Stimulated activated effector memory CD8-positive, alpha-beta T cell treated with anti-CD3 and anti-CD28 coated beads, Interleukin-12 subunit alpha, Interleukin-12 subunit beta, amount 100 ng/mL, for 72 hours (primary cell): ENCODE results near the gene TMIGD3.

Experiments used
- ATAC-seq: fragments of 150-1000 bp; cut with Tn5 transposase; 2 replicates; pipeline ENCODE4 v1.10.0; 2021
- DNase-seq, 2 donors: peaks; one replicate each; pipeline ENCODE4 v3.0.0; 2021 to 2022; ENCODE audit warnings: low spot score in 2 of 2
- H3K27ac Mint-ChIP-seq: one replicate; pipeline ENCODE4 v1.8.0; 2022; ENCODE audit warnings: mild to moderate bottlenecking, mixed read lengths
- H3K36me3 Mint-ChIP-seq: one replicate; pipeline ENCODE4 v1.8.0; 2022; ENCODE audit warnings: mild to moderate bottlenecking, mixed read lengths
- H3K4me1 Mint-ChIP-seq: one replicate; pipeline ENCODE4 v1.8.0; 2022; ENCODE audit warnings: mixed read lengths
- H3K4me3 Mint-ChIP-seq: one replicate; pipeline ENCODE4 v1.8.0; 2022; ENCODE audit warnings: mild to moderate bottlenecking, mixed read lengths
- H3K9me3 Mint-ChIP-seq: one replicate; pipeline ENCODE4 v1.8.0; 2022; ENCODE audit warnings: mixed read lengths

Gene TMIGD3

DNA sequence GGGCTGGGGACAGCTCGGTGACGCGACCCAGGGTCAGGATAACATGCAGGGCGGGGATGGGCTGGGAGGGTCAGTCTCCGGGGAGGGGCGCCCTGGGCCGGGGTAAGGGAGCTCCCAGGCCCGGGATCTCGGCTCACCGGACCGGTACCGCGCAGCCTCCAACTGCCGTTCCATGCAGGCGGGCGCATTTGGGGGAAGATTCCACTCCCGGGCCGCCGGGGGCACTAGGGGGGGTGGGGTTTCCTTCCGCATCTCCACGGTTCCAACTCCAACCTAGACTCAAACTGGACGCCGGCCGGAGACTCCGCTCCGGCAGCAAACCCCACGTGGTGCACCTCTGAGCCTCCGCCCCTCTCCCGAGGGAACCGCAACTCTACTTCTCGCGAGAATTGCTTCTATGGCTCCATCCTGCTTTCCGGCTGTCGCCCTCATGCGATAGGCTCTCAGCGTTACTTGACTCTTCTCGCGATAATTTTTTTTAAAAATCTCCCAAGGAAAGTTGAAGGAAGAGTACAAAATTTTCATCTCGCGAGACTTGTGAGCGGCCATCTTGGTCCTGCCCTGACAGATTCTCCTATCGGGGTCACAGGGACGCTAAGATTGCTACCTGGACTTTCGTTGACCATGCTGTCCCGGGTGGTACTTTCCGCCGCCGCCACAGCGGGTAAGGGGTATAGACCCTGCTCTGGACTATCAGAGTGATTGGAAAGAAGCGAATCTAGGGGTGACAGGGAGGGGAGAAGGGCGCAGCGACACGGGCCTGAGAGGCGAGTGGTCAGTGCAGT lies 54.3 kb downstream of the TMIGD3 start, which contains the start of the genes ATP5PB and WDR77:
ATP5PB (plus strand) TSS at position 547 of the 785 bp plus-strand sequence; CDS start at position 625, 78 bp downstream.
WDR77 (minus strand) TSS at position 339 of the 785 bp plus-strand sequence; CDS start at position 252, 87 bp downstream.
- ATAC-seq (peak; percentile 97), DNase-seq (peak; percentile 74 to 93)
- H3K27ac Mint-ChIP-seq: peak within 1 kb of the TSS; percentile 99
- H3K36me3 Mint-ChIP-seq: peaks cover 83% of the 10 kb centered on the region
- no peaks in the 10 kb centered on the region for H3K9me3 Mint-ChIP-seq
- H3K4me1 Mint-ChIP-seq: peaks cover 69% of the 10 kb centered on the region
- peak within 1 kb of the TSS; percentile 99 for H3K4me3 Mint-ChIP-seq

DNA sequence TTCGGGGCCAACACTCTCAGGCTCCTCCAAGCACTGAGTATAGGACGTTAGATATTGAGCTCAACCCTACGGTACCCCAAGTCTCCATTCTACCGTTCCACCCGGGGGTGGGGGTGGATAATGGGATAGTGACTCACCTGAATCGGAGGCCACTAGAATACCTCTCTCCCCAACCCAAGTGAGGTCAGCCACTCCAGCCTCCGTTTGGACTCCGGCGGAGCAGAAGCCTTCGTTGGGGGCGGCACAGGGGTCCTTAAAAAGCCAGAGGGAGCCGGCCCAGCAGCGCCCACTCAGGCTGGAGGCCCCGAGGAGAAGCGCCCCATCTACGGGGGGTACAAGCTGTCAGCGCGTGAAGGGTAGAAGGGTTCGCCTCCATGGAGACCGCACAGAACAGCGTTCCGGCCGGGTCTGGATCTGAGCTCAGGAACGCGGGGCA lies 54.9 kb downstream of the TMIGD3 start:
- H3K4me3 Mint-ChIP-seq: peak overlapping the region; percentile 99
- ATAC-seq: peak; percentile 63
- peaks cover 69% of the 10 kb centered on the region for H3K4me1 Mint-ChIP-seq
- peak overlapping the region; percentile 99 for H3K27ac Mint-ChIP-seq
- peak in 1 of 2 donors; percentile 18 for DNase-seq
- H3K36me3 Mint-ChIP-seq: peaks cover 83% of the 10 kb centered on the region
- no peaks in the 10 kb centered on the region for H3K9me3 Mint-ChIP-seq

- ATAC-seq (no peak), DNase-seq (no peak)
- Mint-ChIP-seq H3K9me3 (no peaks in the 10 kb centered on the region), H3K4me1 (peaks cover 72% of the 10 kb centered on the region), H3K4me3 (peak overlapping the region; percentile 99), H3K36me3 (peaks cover 89% of the 10 kb centered on the region), H3K27ac (peak overlapping the region; percentile 99)
Observed at GRCh38 chr1:111446967-111447892, 56.2 kb downstream of the TMIGD3 start.

- Mint-ChIP-seq H3K9me3 (no peaks in the 10 kb centered on the region), H3K4me1 (peaks cover 71% of the 10 kb centered on the region), H3K27ac (peak overlapping the region; percentile 99), H3K36me3 (peaks cover 87% of the 10 kb centered on the region), H3K4me3 (peak overlapping the region; percentile 99)
- no peak for ATAC-seq
- no peak for DNase-seq
Observed at GRCh38 chr1:111446546-111446945, 56.9 kb downstream of the TMIGD3 start.

GRCh38 chr1:111444031-111444430 lies 59.4 kb downstream of the TMIGD3 start:
- Mint-ChIP-seq H3K4me3 (no peak overlapping the region), H3K27ac (peak overlapping the region; percentile 99), H3K4me1 (peaks cover 66% of the 10 kb centered on the region), H3K36me3 (peaks cover 93% of the 10 kb centered on the region), H3K9me3 (no peaks in the 10 kb centered on the region)
- DNase-seq: no peak
- no peak for ATAC-seq

GRCh38 chr1:111442457-111442856 lies 61.0 kb downstream of the TMIGD3 start:
- ATAC-seq: peak; percentile 94
- H3K4me1 Mint-ChIP-seq: peaks cover 57% of the 10 kb centered on the region
- peak overlapping the region; percentile 99 for H3K27ac Mint-ChIP-seq
- no peaks in the 10 kb centered on the region for H3K9me3 Mint-ChIP-seq
- H3K4me3 Mint-ChIP-seq: no peak overlapping the region
- DNase-seq: no peak
- H3K36me3 Mint-ChIP-seq: peaks cover 91% of the 10 kb centered on the region

- Mint-ChIP-seq H3K4me3 (no peak overlapping the region), H3K9me3 (no peaks in the 10 kb centered on the region), H3K36me3 (peaks cover 84% of the 10 kb centered on the region), H3K4me1 (peaks cover 49% of the 10 kb centered on the region), H3K27ac (peak overlapping the region; percentile 99)
- DNase-seq (peak; percentile 17 to 67), ATAC-seq (peak; percentile 63)
Observed at GRCh38 chr1:111441573-111442192, 61.8 kb downstream of the TMIGD3 start.

- no peak for DNase-seq
- H3K4me1 Mint-ChIP-seq: peaks cover 41% of the 10 kb centered on the region
- ATAC-seq: no peak
- peaks cover 64% of the 10 kb centered on the region for H3K36me3 Mint-ChIP-seq
- H3K4me3 Mint-ChIP-seq: no peak overlapping the region
- H3K9me3 Mint-ChIP-seq: no peaks in the 10 kb centered on the region
- H3K27ac Mint-ChIP-seq: peak overlapping the region; percentile 75
Observed at GRCh38 chr1:111439461-111440351, 63.7 kb downstream of the TMIGD3 start.

- no peak overlapping the region for H3K4me3 Mint-ChIP-seq
- H3K27ac Mint-ChIP-seq: peak overlapping the region; percentile 50
- DNase-seq (no peak), ATAC-seq (no peak)
- H3K9me3 Mint-ChIP-seq: no peaks in the 10 kb centered on the region
- peaks cover 12% of the 10 kb centered on the region for H3K4me1 Mint-ChIP-seq
- peaks cover 36% of the 10 kb centered on the region for H3K36me3 Mint-ChIP-seq
Observed at GRCh38 chr1:111436726-111437125, 66.7 kb downstream of the TMIGD3 start.
